ENCODE data around the gene SLC47A1. TPM values are rescaled to one million over a fixed set of nuclear protein-coding genes. Genes with fewer than 3 reads are reported as not detected.
"Not testable (repeated sequence)": the region's sequence is repeated elsewhere in the genome, so short reads cannot be mapped to it uniquely, and the experiment has no call there.

Gene SLC47A1
- total RNA-seq, 4 donors from 2014 or later, result 0.72 to 2.2 (median 1.4) TPM; not detected in 1

DNA sequence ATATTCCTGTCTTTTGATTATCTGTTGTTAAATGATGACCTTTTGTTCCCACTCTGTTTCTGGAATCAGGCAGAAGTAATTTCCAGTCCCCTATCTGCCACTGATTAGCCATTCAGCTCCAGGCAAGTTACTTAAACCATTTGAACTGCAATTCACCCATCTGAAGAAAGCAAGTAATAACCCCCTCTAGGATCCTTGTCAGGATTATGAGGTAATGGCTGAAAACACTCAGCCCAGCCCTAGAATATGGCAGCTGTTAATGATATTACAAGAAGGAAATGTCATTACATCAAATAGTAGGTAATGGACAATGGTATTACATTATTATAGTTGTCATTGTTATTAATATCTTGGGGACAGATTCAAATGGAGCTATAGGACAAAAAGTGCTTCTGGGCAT, 16.0 kb upstream of the SLC47A1 start:
- no peak overlapping the region for H3K27ac ChIP-seq
- no peak overlapping the region for H3K4me3 ChIP-seq
- no peaks in the 10 kb centered on the region for H3K27me3 ChIP-seq
- no peak for ATAC-seq
- peaks cover 0 to 12% (median 0%) of the 10 kb centered on the region in 3 donors for H3K4me1 ChIP-seq
- H3K9me3 ChIP-seq, result no peaks in the 10 kb centered on the region
- H3K36me3 ChIP-seq, result no peaks in the 10 kb centered on the region
- TF ChIP-seq POLR2AphosphoS5 (IDR thresholded peaks at IDR 0.05) (no peak), EP300 (IDR thresholded peaks at IDR 0.05) (no peak), POLR2A (IDR thresholded peaks at IDR 0.05) (no peak)
- TF ChIP-seq, protein P1, sequence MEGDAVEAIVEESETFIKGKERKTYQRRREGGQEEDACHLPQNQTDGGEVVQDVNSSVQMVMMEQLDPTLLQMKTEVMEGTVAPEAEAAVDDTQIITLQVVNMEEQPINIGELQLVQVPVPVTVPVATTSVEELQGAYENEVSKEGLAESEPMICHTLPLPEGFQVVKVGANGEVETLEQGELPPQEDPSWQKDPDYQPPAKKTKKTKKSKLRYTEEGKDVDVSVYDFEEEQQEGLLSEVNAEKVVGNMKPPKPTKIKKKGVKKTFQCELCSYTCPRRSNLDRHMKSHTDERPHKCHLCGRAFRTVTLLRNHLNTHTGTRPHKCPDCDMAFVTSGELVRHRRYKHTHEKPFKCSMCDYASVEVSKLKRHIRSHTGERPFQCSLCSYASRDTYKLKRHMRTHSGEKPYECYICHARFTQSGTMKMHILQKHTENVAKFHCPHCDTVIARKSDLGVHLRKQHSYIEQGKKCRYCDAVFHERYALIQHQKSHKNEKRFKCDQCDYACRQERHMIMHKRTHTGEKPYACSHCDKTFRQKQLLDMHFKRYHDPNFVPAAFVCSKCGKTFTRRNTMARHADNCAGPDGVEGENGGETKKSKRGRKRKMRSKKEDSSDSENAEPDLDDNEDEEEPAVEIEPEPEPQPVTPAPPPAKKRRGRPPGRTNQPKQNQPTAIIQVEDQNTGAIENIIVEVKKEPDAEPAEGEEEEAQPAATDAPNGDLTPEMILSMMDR (IDR thresholded peaks at IDR 0.05), result no peak

GRCh38 chr17:19519388-19520291, 14.0 kb upstream of the SLC47A1 start:
- H3K36me3 ChIP-seq, H3K4me3 ChIP-seq, ATAC-seq, H3K27ac ChIP-seq, H3K4me1 ChIP-seq, H3K27me3 ChIP-seq, H3K9me3 ChIP-seq: not testable (repeated sequence)
- 61 to 77% methylated on average over 9 to 11 of the region's 13 CpGs for WGBS, 2 donors (ENCODE audit: low coverage in 1 of 2)

GRCh38 chr17:19520641-19521040, 13.0 kb upstream of the SLC47A1 start:
- no peaks in the 10 kb centered on the region for H3K9me3 ChIP-seq
- H3K27me3 ChIP-seq, result no peaks in the 10 kb centered on the region
- no peaks in the 10 kb centered on the region for H3K36me3 ChIP-seq
- 90 to 92% methylated on average over 1 to 2 of the region's 5 CpGs for WGBS, 2 donors (ENCODE audit: low coverage in 1 of 2)
- no peak for ATAC-seq
- H3K4me3 ChIP-seq, result no peak overlapping the region
- TF ChIP-seq EP300 (IDR thresholded peaks at IDR 0.05) (no peak), POLR2AphosphoS5 (IDR thresholded peaks at IDR 0.05) (no peak), POLR2A (IDR thresholded peaks at IDR 0.05) (no peak)
- TF ChIP-seq, protein P1 (IDR thresholded peaks at IDR 0.05), result no peak
- H3K27ac ChIP-seq, result no peak overlapping the region
- H3K4me1 ChIP-seq, result no peaks in the 10 kb centered on the region

- H3K27ac ChIP-seq, result no peak overlapping the region
- no peak for ATAC-seq
- no peaks in the 10 kb centered on the region for H3K36me3 ChIP-seq
- H3K4me1 ChIP-seq, result no peaks in the 10 kb centered on the region
- no peaks in the 10 kb centered on the region for H3K9me3 ChIP-seq
- no peaks in the 10 kb centered on the region for H3K27me3 ChIP-seq
- 75 to 79% methylated on average over 4 to 9 of the region's 9 CpGs for WGBS, 2 donors (ENCODE audit: low coverage in 1 of 2)
- TF ChIP-seq EP300 (IDR thresholded peaks at IDR 0.05) (no peak), POLR2A (IDR thresholded peaks at IDR 0.05) (no peak), POLR2AphosphoS5 (IDR thresholded peaks at IDR 0.05) (no peak)
- TF ChIP-seq, protein P1 (IDR thresholded peaks at IDR 0.05), result no peak
- H3K4me3 ChIP-seq, result no peak overlapping the region
These were observed 10.0 kb upstream of the SLC47A1 start for GRCh38 chr17:19523690-19524089.

- not testable (repeated sequence) for H3K27ac ChIP-seq, H3K4me3 ChIP-seq, H3K36me3 ChIP-seq, H3K4me1 ChIP-seq, ATAC-seq, H3K27me3 ChIP-seq, H3K9me3 ChIP-seq
- 95 to 97% methylated on average over 4 of the region's 4 CpGs for WGBS, 2 donors (ENCODE audit: low coverage in 1 of 2)
These were observed 6.7 kb upstream of the SLC47A1 start for GRCh38 chr17:19526950-19527349.

DNA sequence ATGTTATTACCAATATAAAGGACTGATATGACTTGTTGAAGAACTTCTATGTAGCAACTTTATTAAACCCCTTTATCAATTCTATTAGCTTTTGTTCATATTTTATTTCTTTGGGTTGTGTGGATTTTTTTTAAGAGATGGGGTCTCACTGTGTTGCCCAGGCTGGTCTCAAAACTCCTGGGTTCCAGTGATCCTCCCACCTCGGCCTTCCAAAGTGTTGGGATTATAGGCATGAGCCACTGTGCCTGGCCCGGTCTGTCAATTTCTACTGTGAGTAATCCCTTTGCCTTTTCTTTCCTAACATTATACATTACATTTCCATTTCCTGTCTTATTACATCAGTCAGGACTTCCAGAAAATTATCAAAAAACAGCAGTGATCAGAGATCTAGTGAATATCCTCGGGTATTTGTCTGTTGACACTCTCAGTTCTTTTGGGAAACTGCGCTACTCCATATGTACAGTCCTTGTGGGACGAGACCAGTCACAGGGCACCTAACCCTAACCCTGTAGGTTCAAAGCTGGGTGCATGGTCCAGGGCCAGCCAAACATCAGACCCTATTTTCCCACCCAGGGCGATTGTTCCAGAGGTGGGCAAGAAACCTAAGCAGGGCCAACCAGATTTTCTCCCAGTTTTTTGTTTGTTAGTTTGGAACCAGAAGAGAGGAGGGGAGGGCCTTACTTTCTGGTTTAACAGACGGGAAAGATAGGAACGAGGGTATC, 1.7 kb upstream of the SLC47A1 start:
- ATAC-seq, result no peak
- TF ChIP-seq POLR2AphosphoS5 (IDR thresholded peaks at IDR 0.05) (no peak), EP300 (IDR thresholded peaks at IDR 0.05) (no peak), POLR2A (IDR thresholded peaks at IDR 0.05) (no peak)
- TF ChIP-seq, protein P1 (IDR thresholded peaks at IDR 0.05), result no peak

More for the DNA sequence above, 1.7 kb upstream of the SLC47A1 start:
- Histone ChIP-seq H3K4me1 (peaks cover 0 to 15% (median 11%) of the 10 kb centered on the region in 3 donors), H3K4me3 (no peak overlapping the region), H3K9me3 (no peaks in the 10 kb centered on the region), H3K36me3 (no peaks in the 10 kb centered on the region), H3K27ac (no peak overlapping the region), H3K27me3 (peaks cover 42% of the 10 kb centered on the region)
- WGBS, 2 donors (ENCODE audit: low coverage in 1 of 2), result 90 to 91% methylated on average over 4 to 5 of the region's 8 CpGs

Measured in gastroesophageal sphincter (tissue), 4 donors.